Measurements from ENCODE around the gene OR2H1.
"Not testable (repeated sequence)": the region's sequence is repeated elsewhere in the genome, so short reads cannot be mapped to it uniquely, and the experiment has no call there.

Gene OR2H1

DNA sequence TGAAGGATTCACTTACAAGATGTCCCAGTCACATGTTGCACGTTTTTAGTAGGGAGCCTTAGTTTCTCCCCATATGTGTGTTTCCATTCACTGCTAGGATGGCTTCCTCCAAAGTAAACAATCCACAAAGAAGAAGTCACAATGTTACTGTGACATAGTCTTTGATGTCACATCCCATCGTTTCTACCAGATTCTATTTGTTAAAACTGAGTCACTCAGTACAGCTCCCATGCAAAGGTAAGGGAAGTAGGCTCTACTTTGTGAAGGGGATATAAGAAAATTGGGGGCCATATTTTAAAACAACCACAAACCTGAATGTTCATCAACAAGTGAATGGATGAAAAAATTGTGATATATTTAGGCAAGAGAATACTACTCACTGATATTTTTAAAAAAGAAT, at the start of gene OR2H1, which contains the start of gene OR11A1:
Gene OR2H1, plus strand, starts transcription at position 185 of the 400 bp plus-strand sequence. CDS start 4,615 bp downstream, outside the sequence.
Gene OR11A1, minus strand, starts transcription at position 101 of the 400 bp plus-strand sequence. CDS start 29,430 bp downstream, outside the sequence.
- no peak for DNase-seq (ENCODE audit: low spot score)

DNA sequence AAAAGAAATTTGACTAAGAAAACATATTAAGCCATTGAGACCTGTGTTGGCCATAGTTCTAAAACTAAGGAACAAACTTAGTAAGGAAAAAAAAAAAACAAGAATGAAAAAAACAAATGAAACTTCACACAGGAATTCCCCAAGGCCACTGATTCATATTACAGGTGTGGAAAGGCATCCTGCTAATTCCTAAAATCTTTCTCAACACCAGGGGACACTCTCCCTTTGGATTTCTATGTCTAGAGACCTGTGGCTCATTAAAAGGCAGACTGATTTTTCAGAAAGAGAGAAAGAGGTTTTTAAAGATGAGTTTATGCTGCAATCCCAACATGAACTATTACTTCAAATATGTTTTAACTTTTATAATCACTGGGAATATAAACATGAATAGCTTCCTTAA, 42.4 kb upstream of the OR2H1 start, which contains the start of gene OR12D1:
Gene OR12D1, plus strand, starts transcription at position 341 of the 400 bp plus-strand sequence.
- no peak for DNase-seq (ENCODE audit: low spot score)

DNA sequence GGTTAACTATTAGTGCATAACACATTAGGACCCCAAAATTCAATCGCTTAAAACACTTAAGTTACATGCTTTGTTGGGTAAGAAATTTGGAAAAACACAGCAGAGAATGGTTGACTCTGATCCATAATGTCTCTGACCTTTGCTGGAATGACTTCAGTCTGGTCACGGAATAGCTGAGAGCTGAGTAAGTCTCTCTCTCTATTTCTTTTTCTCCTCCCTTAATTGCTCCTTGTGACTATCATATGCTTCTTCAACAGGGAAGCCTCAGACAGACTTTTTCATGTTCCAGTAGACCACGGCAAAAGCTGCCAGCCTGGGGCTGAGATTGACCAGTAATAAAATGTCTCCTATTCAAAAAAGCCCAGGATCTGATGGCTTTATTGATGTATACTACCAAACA, 37.4 kb upstream of the OR2H1 start:
- DNase-seq (ENCODE audit: low spot score), result no peak

DNA sequence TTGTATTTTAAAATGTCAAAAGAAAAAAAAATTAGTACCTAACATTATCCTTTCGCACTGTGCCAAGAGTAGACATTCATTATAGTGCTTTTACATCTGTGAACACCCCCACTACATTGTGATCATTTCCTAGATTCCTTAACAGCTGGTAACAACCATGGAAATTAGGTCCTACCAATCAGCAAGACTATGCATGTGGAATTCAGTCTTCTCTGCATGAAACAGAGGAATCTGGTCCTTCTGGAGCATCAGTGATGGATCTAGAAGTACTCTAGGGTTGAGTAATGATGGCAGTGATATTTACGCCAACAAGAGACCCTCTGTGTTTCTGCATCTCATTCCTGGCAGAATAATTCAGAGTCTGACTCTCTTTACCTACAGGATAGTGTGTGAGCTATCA, 32.8 kb upstream of the OR2H1 start:
- DNase-seq (ENCODE audit: low spot score), result no peak

GRCh38 chr6:29424575-29424974, 32.4 kb upstream of the OR2H1 start:
- DNase-seq (ENCODE audit: low spot score), result no peak

DNA sequence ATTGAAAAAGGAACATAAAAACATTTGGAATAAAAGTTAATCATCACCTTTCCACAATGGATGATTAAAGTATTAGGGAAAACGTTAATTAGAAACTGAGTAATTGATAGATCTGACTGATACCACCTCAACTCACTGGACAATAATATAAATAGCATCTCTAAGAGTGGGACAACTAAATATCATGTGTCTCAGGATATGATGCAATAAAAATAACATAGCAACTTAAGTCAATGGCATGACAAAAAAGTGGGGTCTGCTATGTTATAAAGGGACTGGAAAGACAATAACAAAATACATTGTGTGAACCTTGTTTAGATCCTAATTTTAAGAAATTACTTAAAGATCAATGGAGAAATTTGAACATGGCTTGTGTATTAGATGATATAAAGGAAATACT, 31.9 kb upstream of the OR2H1 start:
- no peak for DNase-seq (ENCODE audit: low spot score)

- DNase-seq (ENCODE audit: low spot score), result no peak
Observed at GRCh38 chr6:29426654-29427053, 30.3 kb upstream of the OR2H1 start.

GRCh38 chr6:29436730-29437129, 20.2 kb upstream of the OR2H1 start:
- not testable (repeated sequence) for DNase-seq (ENCODE audit: low spot score)

DNA sequence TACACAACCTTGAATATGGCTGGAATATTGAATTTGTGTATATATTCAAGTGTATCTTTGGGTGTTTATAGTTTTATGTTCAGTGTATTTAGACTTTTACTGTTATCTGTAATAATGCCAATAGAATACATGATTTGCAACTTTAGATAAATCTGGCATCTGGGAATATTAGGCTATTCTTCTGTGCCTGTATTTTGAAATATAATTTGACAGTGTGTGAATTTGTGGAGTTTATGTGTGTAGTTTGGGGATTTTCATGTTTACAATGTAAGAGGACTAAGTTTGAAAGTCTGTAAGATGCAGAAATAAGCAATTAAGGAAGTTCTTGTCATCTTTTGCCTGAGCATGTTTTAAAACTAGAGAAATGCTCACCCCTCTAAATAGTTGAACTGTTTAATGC, 17.9 kb upstream of the OR2H1 start, which contains the start of gene OR10C1:
Gene OR10C1, plus strand, starts transcription at position 301 of the 400 bp plus-strand sequence. CDS start 710 bp downstream, outside the sequence.
- DNase-seq (ENCODE audit: low spot score), result no peak

- DNase-seq (ENCODE audit: low spot score), result no peak
Observed at GRCh38 chr6:29442719-29443118, 14.2 kb upstream of the OR2H1 start.

DNA sequence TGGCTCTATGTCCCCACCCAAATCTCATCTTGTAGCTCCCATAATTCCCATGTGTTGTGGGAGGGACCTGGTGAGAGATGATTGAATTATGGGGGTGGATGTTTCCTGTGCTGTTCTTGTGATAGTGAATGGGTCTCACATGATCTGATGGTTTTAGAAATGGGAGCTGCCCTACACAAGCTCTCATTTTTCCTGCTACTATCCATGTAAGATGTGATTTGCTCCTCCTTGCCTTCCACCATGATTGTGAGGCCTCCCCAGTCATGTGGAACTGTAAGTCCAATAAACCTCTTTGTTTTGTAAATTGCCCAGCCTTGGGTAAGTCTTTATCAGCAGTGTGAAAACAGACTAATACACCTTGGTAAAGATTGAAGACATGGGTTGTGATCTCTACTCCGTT, 12.9 kb upstream of the OR2H1 start:
- not testable (repeated sequence) for DNase-seq (ENCODE audit: low spot score)

DNA sequence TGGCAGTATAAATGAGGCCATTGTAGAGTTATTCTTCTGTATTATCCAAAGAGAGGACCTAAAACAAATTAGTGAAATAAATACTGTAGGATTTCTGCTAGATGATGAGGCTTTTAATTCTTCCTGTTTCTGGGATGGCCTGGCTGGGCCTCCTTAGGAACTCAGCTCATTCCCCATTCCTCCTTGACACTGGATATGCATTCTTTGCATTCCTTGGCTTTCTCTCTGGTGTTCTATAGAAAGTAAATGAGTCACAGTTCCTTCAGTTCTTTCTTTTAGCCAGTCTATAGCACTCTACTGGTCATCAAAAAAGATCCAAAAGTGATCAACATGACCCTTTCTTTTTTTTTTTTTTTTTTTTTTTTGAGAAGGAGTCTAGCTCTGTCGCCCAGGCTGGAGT, 9.3 kb upstream of the OR2H1 start:
- no peak for DNase-seq (ENCODE audit: low spot score)

- no peak for DNase-seq (ENCODE audit: low spot score)
Observed at GRCh38 chr6:29451471-29452193, 5.3 kb upstream of the OR2H1 start.

DNA sequence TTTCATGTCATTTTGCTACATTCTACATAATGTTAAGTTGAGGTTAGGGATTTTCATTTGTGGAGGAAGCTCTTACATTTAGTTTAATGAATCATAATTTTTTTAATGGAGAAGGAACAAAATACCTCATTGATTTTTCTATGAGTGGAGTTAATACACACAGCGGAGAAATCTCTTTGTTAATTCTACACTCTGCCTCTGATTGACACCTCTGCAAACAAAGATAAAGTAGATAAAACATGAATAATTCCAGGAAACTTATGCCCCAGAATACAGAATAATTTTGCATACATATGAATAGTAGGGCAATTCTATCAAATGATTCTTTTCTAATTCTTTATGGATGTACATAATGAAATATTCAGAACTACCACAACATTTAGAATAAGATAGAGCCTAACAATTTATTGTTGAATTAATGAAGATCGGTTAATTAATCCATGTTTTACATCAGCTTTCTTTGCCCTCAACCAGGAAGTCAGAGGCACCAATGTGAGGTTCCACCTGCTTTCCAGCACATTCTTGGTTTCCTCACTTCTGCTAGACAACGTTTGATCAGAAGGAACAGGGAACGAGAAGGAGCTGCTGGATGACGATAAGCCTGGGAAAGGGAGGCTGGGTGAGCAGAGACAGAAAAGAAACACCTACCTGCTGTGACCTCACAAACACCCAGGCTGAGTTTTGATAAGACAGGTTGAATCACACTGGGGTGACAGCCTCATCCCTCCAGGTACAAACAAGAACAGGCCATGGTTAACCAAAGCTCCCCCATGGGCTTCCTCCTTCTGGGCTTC, 4.3 kb downstream of the OR2H1 start:
- no peak for DNase-seq (ENCODE audit: low spot score)

GRCh38 chr6:29462022-29462421, 5.1 kb downstream of the OR2H1 start:
- no peak for DNase-seq (ENCODE audit: low spot score)

DNA sequence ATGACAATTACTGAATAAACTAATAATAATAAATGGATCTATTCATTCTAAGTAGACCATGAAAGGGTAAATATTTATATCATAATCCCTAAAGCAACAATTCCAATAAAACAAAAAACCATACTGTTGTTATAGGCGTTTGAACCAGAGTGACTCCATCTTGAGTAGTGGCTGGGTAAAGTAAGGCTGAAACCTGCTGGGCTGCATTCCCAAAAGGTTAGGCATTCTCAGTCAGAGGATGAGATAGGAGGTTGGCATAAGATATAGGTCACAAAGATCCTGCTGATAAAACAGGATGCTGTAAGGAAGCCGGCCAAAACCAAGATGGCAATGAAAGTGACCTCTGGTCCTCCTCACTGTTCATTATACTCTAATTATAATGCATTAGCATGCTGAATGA, 8.3 kb downstream of the OR2H1 start:
- no peak for DNase-seq (ENCODE audit: low spot score)

DNA sequence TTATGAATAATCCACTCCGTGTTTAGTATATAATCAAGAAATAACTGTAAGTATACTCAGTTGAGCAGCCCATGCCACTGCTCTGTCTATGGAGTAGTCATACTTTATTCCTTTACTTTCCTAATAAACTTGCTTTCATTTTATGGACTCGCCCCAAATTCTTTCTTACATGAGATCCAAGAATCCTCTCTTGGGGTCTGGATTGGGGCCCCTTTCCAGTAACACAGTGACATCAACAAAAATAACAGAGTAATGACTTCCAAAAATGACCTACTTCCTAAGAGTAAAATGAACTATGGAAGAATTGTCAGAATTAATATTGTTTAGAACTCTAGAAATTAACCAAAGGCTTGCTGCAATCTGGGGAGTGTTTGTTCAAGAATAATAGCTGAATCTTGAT, 8.8 kb downstream of the OR2H1 start:
- no peak for DNase-seq (ENCODE audit: low spot score)

- DNase-seq (ENCODE audit: low spot score), result no peak
Observed at GRCh38 chr6:29466241-29466640, 9.3 kb downstream of the OR2H1 start.

DNA sequence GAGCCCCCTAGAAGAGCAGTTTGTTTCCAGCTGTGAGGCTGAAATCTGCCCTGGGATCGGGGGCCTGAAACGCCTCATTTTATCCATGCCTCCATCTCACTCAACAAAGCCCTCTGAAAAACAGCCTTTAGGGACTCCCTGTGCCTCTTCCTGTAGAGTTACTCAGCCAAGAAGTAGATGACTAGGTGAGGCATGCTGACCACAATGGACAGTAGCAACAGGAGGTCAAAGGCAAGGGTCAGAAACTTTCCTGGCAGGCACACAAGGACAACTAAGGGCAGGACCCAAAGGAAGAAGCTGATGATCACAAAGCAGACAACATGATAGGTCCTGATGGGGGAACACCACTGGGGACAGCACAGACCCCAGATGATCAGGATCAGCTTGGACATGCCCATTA, 18.0 kb downstream of the OR2H1 start:
- DNase-seq (ENCODE audit: low spot score), result no peak

DNA sequence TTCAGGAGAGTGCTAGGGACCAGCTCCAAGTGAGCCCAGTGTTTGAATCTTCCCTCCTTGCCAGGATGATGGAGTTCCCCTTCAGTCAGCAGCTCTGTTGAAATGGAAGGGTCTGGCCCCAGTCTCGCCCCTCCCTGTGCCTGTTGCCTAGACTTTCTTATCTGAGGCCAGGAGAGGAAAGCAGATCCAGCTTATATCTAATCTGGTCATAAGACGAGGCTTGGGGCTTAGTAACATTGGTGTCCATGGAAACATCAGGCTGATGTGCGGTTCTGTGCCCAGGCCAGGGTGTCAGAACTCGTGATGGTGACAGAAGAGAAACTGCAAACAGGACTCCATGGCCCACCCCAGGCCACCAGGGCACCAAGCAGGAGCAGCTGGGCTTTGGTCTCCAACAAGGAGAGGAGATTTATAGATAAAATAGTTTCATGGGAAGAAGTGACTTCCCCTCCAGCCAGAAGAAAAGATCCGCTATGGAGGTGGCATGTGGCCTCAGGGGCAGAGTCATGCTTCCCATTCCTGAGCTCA, 21.0 kb downstream of the OR2H1 start:
- DNase-seq (ENCODE audit: low spot score), result no peak

DNA sequence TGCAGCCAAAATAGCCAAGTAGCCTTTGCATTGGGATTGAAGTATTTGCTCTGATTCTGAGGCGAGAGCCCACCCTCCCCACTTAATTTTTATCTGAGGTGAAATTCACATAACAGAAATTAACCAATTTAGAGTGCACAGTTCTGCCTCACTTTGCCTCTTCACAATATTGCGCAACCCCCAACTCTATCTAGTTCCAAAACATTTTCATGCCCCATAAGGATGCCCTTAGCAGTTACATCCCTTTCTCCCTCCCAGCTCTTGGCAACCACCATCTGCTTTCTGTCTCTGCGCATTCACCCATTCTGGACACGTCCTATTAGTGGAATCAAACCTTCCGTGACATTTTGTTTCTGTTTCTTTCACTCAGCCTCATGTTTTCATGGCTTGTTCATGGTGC, 21.8 kb downstream of the OR2H1 start:
- DNase-seq (ENCODE audit: low spot score), result no peak

DNA sequence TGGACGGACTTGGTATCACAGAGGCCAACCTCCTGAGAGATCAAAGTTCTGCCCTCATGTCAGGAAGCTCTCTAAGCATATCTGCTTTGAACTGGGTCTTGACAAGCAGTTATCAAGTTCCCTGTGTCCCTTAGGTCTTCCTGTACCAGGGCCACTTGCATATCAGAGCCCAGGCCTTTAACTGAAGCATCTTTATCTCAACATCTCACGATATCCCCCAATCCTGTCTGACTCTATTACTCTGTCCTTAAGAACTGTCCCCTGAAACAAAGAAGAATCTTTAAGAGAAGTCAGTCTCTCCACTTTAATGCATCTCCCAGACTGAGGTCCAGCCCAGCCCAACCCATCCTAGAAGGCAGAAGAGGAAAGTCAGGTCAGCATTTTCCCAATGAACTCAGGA, 22.6 kb downstream of the OR2H1 start:
- DNase-seq (ENCODE audit: low spot score), result no peak

GRCh38 chr6:29483186-29483585, 26.2 kb downstream of the OR2H1 start:
- no peak for DNase-seq (ENCODE audit: low spot score)

All from hematopoietic multipotent progenitor cell treated with erythropoietin and hydrocortisone succinate and interleukin-3 and kit ligand, for 15 days (in vitro differentiated cells).